Kidney (tissue), 14 donors: ENCODE data around the gene IL20. TPM values are rescaled to one million over a fixed set of nuclear protein-coding genes. Genes with fewer than 3 reads are reported as not detected.

Source experiments
- DNase-seq, 5 donors: peaks; one replicate each; pipeline ENCODE4 v3.0.0-alpha.2; 2013 to 2020
- FAIRE-seq: peaks from 2 replicates; lab custom pipeline; 2012; peaks lifted over from hg19 to GRCh38; lab: Jason Lieb, UNC
- H3K27ac ChIP-seq, 2 donors: one replicate each; pipeline ENCODE4 v1.7.0; 2013; ENCODE audit warnings: low read depth in 2 of 2, low read length in 2 of 2, inconsistent platforms in 1 of 2
- H3K27me3 ChIP-seq: one replicate; pipeline ENCODE4 v1.7.1; 2013; ENCODE audit warnings: low read length, inconsistent platforms; ENCODE audit not compliant: control insufficient read depth, insufficient read depth
- H3K36me3 ChIP-seq, 3 donors: one replicate each; pipeline versions ENCODE4 v1.7.0 to v1.7.1; 2013; ENCODE audit warnings: low read length in 3 of 3, control low read depth in 1 of 3, inconsistent platforms in 1 of 3; ENCODE audit not compliant: insufficient read depth in 3 of 3, control insufficient read depth in 2 of 3
- H3K4me1 ChIP-seq, 3 donors: one replicate each; pipeline versions ENCODE4 v1.7.0 to v1.7.1; 2013; ENCODE audit warnings: low read length in 3 of 3, inconsistent platforms in 1 of 3, low read depth in 1 of 3; ENCODE audit not compliant: control insufficient read depth in 2 of 3, insufficient read depth in 2 of 3
- H3K4me3 ChIP-seq, 3 donors: one replicate each; pipeline versions ENCODE4 v1.7.0 to v1.8.1; 2013; ENCODE audit warnings: low read length in 3 of 3, control low read depth in 1 of 3, inconsistent platforms in 1 of 3
- H3K9ac ChIP-seq, 3 donors: one replicate each; pipeline versions ENCODE4 v1.7.0 to v1.7.1; 2013; ENCODE audit warnings: low read length in 3 of 3, control low read depth in 1 of 3, inconsistent platforms in 1 of 3
- H3K9me3 ChIP-seq, 3 donors: one replicate each; pipeline versions ENCODE4 v1.7.0 to v1.7.1; 2013; ENCODE audit warnings: low read length in 3 of 3, control low read depth in 1 of 3, inconsistent platforms in 1 of 3; ENCODE audit not compliant: control insufficient read depth in 2 of 3, insufficient read depth in 1 of 3
- CTCF ChIP-seq: IDR thresholded peaks from 3 replicates; pipeline ENCODE4 v1.5.1; 2012; ENCODE audit warnings: mild to moderate bottlenecking, moderate library complexity, borderline replicate concordance; ENCODE audit not compliant: insufficient read depth; ENCODE audit errors: extremely low read depth
- intact Hi-C: fragments of 100-400 bp; cut with DNase I; formaldehyde crosslinking; loops from one replicate; pipeline ENCODE4 v1.11.1; 2022
- polyA plus RNA-seq: library from polyadenylated mRNA; stranded (reverse); fragments of 350-450 nt; fragmentation: Illumina TruSeq; extraction: RNeasy Lipid Tissue Mini Kit (QIAGEN cat#74804); gene quantifications from one replicate; pipeline ENCODE4 v1.2.3, GENCODE V29; 2014; ENCODE audit warnings: low read depth, low replicate concordance; ENCODE audit not compliant: insufficient read depth
- total RNA-seq: library from RNA; stranded (reverse); fragmentation: NEBNext Ultra II Directional; extraction: Animal tissue kit (Norgen Biotek cat#: 25700); gene quantifications from one replicate; pipeline ENCODE4 v1.2.1, GENCODE V29; 2021
- donor health status: control.
- donor health status: control.
- donor health status: control.
- donor health status: control.
- donor health status: control.
- donor health status: DM: yes; HTN: yes; CAD: no.
- donor health status: Normal renal cell carcinoma (clear cell type).

IL20 gene
- total and polyA plus RNA-seq, 2 donors from 2014 or later: not detected

DNA sequence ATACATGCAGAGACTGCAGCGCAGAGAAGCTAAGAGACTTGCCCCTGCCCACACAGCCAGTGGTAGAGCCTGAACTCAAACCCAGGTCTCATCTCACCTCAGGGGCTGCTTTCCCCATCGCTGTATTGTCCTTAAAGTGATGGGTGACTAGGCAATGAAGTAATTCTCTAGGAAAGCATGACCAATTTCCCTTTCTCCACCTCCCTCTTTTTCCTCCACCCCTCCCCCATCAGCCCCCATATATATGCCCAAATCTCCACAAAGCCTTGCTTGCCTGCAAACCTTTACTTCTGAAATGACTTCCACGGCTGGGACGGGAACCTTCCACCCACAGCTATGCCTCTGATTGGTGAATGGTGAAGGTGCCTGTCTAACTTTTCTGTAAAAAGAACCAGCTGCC is 31.8 kb downstream of the IL20 start, which contains the start of gene IL24:
Gene IL24 (plus strand): TSS at position 269 of the 400 bp plus-strand sequence. CDS start 390 bp downstream, outside the sequence.
- Histone ChIP-seq H3K4me3 (no peak within 1 kb of the TSS), H3K27ac (no peak within 1 kb of the TSS), H3K36me3 (no peaks in the 10 kb centered on the region), H3K27me3 (no peaks in the 10 kb centered on the region), H3K9me3 (no peaks in the 10 kb centered on the region), H3K4me1 (peaks cover 0 to 2% (median 0%) of the 10 kb centered on the region in 3 donors), H3K9ac (no peak within 1 kb of the TSS)
- intact Hi-C loops: no loop called here
- no peak for DNase-seq
- TF ChIP-seq CTCF: no peak
- no peak for FAIRE-seq

DNA sequence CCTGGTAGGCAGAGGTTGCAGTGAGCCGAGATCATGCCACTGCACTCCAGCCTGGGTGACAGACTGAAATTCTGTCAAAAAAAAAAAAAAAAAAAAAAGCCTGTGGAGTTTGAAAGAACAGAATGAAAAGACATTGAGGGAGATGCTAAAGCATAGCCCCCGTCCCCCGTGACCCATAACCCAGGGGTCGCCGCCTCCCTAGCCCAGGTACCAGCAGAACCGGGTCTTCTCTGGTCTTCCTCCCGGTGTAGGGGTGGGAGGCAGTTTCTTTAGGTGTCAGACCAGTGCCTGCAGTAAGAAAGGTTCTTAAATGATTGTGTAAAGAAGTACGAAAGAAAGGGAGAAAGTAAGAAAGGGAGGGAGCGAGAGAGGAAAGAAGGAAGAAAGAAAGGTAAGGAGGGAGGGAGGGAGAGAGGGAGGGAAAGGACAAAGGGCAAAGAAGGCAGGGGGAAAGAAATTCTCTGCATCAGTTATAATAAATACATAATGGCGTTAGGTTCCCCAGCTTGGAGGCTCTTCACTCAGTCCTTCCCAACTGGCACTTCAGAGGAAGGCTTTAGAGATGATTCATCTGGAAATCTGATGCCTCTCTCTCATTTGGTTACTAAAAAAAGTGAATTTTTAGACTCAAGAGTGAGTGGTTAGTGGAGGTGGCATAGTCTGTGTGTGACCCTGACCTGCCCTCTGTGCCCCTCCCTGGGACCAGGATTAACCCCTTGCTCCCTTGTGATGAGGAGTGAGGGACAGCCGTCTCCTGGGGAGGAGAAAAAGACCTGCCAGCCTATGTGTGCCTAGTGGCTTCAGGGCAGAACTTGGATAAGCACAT is 32.9 kb downstream of the IL20 start:
- Histone ChIP-seq H3K36me3 (no peaks in the 10 kb centered on the region), H3K27ac (no peak overlapping the region), H3K4me3 (no peak overlapping the region), H3K9me3 (no peaks in the 10 kb centered on the region), H3K4me1 (peaks cover 0 to 2% (median 0%) of the 10 kb centered on the region in 3 donors), H3K27me3 (no peaks in the 10 kb centered on the region), H3K9ac (no peak overlapping the region)
- FAIRE-seq (no peak), DNase-seq (no peak)
- intact Hi-C loops: no loop called here
- TF ChIP-seq CTCF: no peak

DNA sequence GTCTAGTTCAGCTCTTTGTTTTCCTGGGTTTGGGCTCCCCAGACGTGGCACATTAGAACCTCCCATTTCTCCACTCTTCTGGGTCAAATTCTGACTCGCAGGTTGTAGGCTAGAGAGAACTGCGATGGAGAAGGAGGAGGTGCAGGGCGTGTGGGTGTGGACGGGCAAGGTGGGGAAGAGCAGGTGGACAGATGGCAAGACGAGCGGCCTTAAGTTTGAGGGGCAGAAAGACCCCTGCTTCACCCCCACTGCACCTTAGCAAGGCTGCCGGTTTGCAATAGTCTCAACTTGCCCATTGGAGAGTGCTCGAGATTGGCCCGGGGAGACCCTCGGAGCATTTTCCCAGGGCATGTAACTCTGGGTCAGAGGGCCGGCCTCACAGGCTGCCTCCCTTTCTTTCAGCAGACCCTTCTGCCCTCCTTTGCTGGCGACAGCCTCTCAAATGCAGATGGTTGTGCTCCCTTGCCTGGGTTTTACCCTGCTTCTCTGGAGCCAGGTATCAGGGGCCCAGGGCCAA is 33.5 kb downstream of the IL20 start:
- TF ChIP-seq CTCF: no peak
- DNase-seq (no peak), FAIRE-seq (no peak)
- Histone ChIP-seq H3K9me3 (no peaks in the 10 kb centered on the region), H3K9ac (no peak overlapping the region), H3K27me3 (no peaks in the 10 kb centered on the region), H3K27ac (no peak overlapping the region), H3K4me1 (peaks cover 0 to 2% (median 0%) of the 10 kb centered on the region in 3 donors), H3K4me3 (no peak overlapping the region), H3K36me3 (no peaks in the 10 kb centered on the region)
- intact Hi-C loops: no loop called here
